HepG2 (cell line): ENCODE measurements around the gene RABEP2. TPM values are rescaled to one million over a fixed set of nuclear protein-coding genes. Genes with fewer than 3 reads are reported as not detected.

Source experiments
- ATF7-NPFF ChIP-seq: sonication (generic); formaldehyde crosslinking; IDR thresholded peaks from 2 replicates; pipeline ENCODE4 v1.8.1; 2023; ENCODE audit warnings: mild to moderate bottlenecking, low read depth, missing genetic modification reagents, moderate library complexity
- NRL ChIP-seq: sonication (generic); formaldehyde crosslinking; IDR thresholded peaks from 2 replicates; pipeline ENCODE4 v1.5.0; 2020; ENCODE audit warnings: missing genetic modification reagents, mild to moderate bottlenecking, moderate library complexity, borderline replicate concordance
- RFX5 ChIP-seq: IDR thresholded peaks from 2 replicates; pipeline ENCODE4 v1.6.1; 2011; ENCODE audit warnings: low read depth, low read length, improper control_type of control experiment
- RNF2 ChIP-seq: fragments of 450-650 bp; conservative IDR thresholded peaks from 2 replicates; pipeline ENCODE4 v1.6.1; 2016; ENCODE audit warnings: low read depth
- STAT5B ChIP-seq: sonication (generic); formaldehyde crosslinking; IDR thresholded peaks from 2 replicates; pipeline ENCODE4 v1.4.0; 2020; ENCODE audit warnings: missing genetic modification reagents
- SUZ12 ChIP-seq: fragments of 150-350 bp; IDR thresholded peaks from 2 replicates; pipeline ENCODE4 v1.6.1; 2014; ENCODE audit warnings: low read depth, low read length
- U2AF1 ChIP-seq: fragments of 200-400 bp; formaldehyde crosslinking; optimal IDR thresholded peaks from 2 replicates; pipeline ENCODE3; 2017; ENCODE audit warnings: mild to moderate bottlenecking, low read depth, low read length
- ZEB1 ChIP-seq: IDR thresholded peaks from 2 replicates; pipeline ENCODE4 v1.6.1; 2012; ENCODE audit warnings: mild to moderate bottlenecking, low read depth, inconsistent platforms; ENCODE audit not compliant: insufficient replicate concordance
- ZFP82 ChIP-seq: sonication (generic); formaldehyde crosslinking; IDR thresholded peaks from 2 replicates; pipeline ENCODE4 v1.5.1; 2020; ENCODE audit warnings: mild to moderate bottlenecking, missing genetic modification reagents, borderline replicate concordance
- ZNF292 ChIP-seq: sonication (generic); formaldehyde crosslinking; IDR thresholded peaks from 2 replicates; pipeline ENCODE4 v1.8.1; 2022; ENCODE audit warnings: mild to moderate bottlenecking, low read depth, missing genetic modification reagents, borderline replicate concordance
- ZNF543 ChIP-seq: sonication (generic); formaldehyde crosslinking; IDR thresholded peaks from 2 replicates; pipeline ENCODE4 v1.4.0; 2020; ENCODE audit warnings: mild to moderate bottlenecking, missing genetic modification reagents
- ZNF614 ChIP-seq: IDR thresholded peaks from 2 replicates; pipeline ENCODE4 v1.6.1; 2018; ENCODE audit warnings: missing biosample characterization, missing genetic modification reagents, inconsistent platforms, borderline replicate concordance
- ZNF670 ChIP-seq: sonication (generic); formaldehyde crosslinking; IDR thresholded peaks from 2 replicates; pipeline ENCODE4 v1.8.0; 2022; ENCODE audit warnings: mild to moderate bottlenecking, missing genetic modification reagents, borderline replicate concordance
- ZNF678 ChIP-seq: sonication (generic); formaldehyde crosslinking; IDR thresholded peaks from 2 replicates; pipeline ENCODE4 v1.4.0; 2020; ENCODE audit warnings: mild to moderate bottlenecking, missing genetic modification reagents
- ZSCAN9 ChIP-seq: IDR thresholded peaks from 2 replicates; pipeline ENCODE4 v1.6.1; 2016; ENCODE audit warnings: borderline replicate concordance
- polyA plus RNA-seq, 8 experiments: library from polyadenylated mRNA; depleted of rRNA in 3 of 8; stranded (reverse) in 7 of 8; unstranded in 1 of 8; fragments of >200 nt; fragmentation: Illumina TruSeq in 4 of 8; extraction: Trizol in 4 of 8; gene quantifications; 2 replicates each; pipeline versions ENCODE4 v1.2.1 to v1.2.3, GENCODE V29; 2011 to 2016; ENCODE audit warnings: low read depth in 4 of 8, missing spikeins in 1 of 8, mixed read lengths in 1 of 8; ENCODE audit not compliant: insufficient read depth in 1 of 8
- total RNA-seq, 5 experiments: library from RNA; depleted of rRNA; stranded (reverse); fragments of >200 nt; fragmentation: Illumina TruSeq; extraction: Trizol; gene quantifications; 2 replicates each; pipeline ENCODE4 v1.2.3, GENCODE V29; 2016; ENCODE audit warnings: low read depth in 1 of 5
- TF ChIP-seq, protein P1 (sequence below): sonication (generic); formaldehyde crosslinking; IDR thresholded peaks from 2 replicates; pipeline ENCODE4 v1.4.0; 2020; ENCODE audit warnings: missing genetic modification reagents, borderline replicate concordance
- TF ChIP-seq, protein P2 (sequence below): sonication (generic); formaldehyde crosslinking; IDR thresholded peaks from 2 replicates; pipeline ENCODE4 v1.4.0; 2020; ENCODE audit warnings: missing genetic modification reagents; ENCODE audit errors: not compliant biosample characterization
- TF ChIP-seq, protein P3 (sequence below): sonication (generic); formaldehyde crosslinking; IDR thresholded peaks from 2 replicates; pipeline ENCODE4 v1.5.1; 2020; ENCODE audit warnings: missing genetic modification reagents, mild to moderate bottlenecking, borderline replicate concordance

The RABEP2 gene
- total and polyA plus RNA-seq, 2 of the 13 experiments (the other 11 are each of a cell fraction or from before 2014, with no cell fraction given), result 10.8 to 18.4 TPM

DNA sequence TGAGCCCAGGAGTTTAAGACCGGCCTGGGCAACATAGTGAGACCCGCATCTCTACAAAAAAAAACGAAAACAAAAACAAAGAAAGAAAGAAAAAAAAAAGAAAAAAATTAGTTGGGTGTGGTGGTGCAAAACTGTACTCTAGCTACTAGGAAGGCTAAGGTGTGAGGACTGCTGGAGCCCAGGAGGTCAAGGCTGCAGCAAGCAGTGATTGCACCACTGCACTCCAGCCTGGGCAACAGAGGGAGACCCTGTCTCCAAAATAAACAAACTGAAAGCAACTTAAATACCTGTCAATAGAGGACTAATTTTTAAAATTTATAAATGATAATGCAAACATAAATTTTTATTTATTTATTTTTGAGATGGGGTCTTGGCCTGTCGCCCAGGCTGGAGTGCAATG is 29.4 kb downstream of the RABEP2 start (continued):
- TF ChIP-seq ZNF614 (CRISPR knock-in tag), result no peak
- TF ChIP-seq RFX5, result no peak
- TF ChIP-seq ZFP82 (CRISPR knock-in tag), result no peak
- TF ChIP-seq, protein P1, sequence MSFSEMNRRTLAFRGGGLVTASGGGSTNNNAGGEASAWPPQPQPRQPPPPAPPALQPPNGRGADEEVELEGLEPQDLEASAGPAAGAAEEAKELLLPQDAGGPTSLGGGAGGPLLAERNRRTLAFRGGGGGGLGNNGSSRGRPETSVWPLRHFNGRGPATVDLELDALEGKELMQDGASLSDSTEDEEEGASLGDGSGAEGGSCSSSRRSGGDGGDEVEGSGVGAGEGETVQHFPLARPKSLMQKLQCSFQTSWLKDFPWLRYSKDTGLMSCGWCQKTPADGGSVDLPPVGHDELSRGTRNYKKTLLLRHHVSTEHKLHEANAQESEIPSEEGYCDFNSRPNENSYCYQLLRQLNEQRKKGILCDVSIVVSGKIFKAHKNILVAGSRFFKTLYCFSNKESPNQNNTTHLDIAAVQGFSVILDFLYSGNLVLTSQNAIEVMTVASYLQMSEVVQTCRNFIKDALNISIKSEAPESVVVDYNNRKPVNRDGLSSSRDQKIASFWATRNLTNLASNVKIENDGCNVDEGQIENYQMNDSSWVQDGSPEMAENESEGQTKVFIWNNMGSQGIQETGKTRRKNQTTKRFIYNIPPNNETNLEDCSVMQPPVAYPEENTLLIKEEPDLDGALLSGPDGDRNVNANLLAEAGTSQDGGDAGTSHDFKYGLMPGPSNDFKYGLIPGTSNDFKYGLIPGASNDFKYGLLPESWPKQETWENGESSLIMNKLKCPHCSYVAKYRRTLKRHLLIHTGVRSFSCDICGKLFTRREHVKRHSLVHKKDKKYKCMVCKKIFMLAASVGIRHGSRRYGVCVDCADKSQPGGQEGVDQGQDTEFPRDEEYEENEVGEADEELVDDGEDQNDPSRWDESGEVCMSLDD (CRISPR knock-in tag), result no peak
- no peak for TF ChIP-seq STAT5B (CRISPR knock-in tag)
- no peak for TF ChIP-seq ZNF670
- TF ChIP-seq ATF7-NPFF (CRISPR knock-in tag), result no peak
- no peak for TF ChIP-seq NRL (CRISPR knock-in tag)
- TF ChIP-seq RNF2, result no peak
- TF ChIP-seq ZSCAN9, result no peak
- TF ChIP-seq, protein P2, sequence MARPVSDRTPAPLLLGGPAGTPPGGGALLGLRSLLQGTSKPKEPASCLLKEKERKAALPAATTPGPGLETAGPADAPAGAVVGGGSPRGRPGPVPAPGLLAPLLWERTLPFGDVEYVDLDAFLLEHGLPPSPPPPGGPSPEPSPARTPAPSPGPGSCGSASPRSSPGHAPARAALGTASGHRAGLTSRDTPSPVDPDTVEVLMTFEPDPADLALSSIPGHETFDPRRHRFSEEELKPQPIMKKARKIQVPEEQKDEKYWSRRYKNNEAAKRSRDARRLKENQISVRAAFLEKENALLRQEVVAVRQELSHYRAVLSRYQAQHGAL (CRISPR knock-in tag), result no peak
- no peak for TF ChIP-seq SUZ12
- TF ChIP-seq ZNF678 (CRISPR knock-in tag), result no peak
- no peak for TF ChIP-seq ZNF543
- no peak for TF ChIP-seq ZNF292 (CRISPR knock-in tag)
- TF ChIP-seq, protein P3, sequence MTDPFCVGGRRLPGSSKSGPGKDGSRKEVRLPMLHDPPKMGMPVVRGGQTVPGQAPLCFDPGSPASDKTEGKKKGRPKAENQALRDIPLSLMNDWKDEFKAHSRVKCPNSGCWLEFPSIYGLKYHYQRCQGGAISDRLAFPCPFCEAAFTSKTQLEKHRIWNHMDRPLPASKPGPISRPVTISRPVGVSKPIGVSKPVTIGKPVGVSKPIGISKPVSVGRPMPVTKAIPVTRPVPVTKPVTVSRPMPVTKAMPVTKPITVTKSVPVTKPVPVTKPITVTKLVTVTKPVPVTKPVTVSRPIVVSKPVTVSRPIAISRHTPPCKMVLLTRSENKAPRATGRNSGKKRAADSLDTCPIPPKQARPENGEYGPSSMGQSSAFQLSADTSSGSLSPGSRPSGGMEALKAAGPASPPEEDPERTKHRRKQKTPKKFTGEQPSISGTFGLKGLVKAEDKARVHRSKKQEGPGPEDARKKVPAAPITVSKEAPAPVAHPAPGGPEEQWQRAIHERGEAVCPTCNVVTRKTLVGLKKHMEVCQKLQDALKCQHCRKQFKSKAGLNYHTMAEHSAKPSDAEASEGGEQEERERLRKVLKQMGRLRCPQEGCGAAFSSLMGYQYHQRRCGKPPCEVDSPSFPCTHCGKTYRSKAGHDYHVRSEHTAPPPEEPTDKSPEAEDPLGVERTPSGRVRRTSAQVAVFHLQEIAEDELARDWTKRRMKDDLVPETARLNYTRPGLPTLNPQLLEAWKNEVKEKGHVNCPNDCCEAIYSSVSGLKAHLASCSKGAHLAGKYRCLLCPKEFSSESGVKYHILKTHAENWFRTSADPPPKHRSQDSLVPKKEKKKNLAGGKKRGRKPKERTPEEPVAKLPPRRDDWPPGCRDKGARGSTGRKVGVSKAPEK, result no peak
- no peak for TF ChIP-seq U2AF1
- no peak for TF ChIP-seq ZEB1
